Skeletal muscle tissue (tissue), 4 donors: ENCODE measurements around the gene ALDOC. TPM values are rescaled to one million over a fixed set of nuclear protein-coding genes. Genes with fewer than 3 reads are reported as not detected.

ENCODE experiments used
- H3K27ac ChIP-seq: one replicate; pipeline ENCODE4 v1.7.0; 2013; ENCODE audit warnings: mild to moderate bottlenecking, low read depth, low read length, inconsistent platforms
- H3K27me3 ChIP-seq, 3 donors: one replicate each; pipeline ENCODE4 v1.7.0; 2013; ENCODE audit warnings: low read length in 3 of 3; ENCODE audit not compliant: control insufficient read depth in 3 of 3, insufficient read depth in 3 of 3
- H3K36me3 ChIP-seq, 3 donors: one replicate each; pipeline ENCODE4 v1.7.0; 2013; ENCODE audit warnings: low read length in 3 of 3; ENCODE audit not compliant: control insufficient read depth in 3 of 3, insufficient read depth in 3 of 3
- H3K4me1 ChIP-seq, 3 donors: one replicate each; pipeline ENCODE4 v1.7.0; 2013; ENCODE audit warnings: low read length in 3 of 3, mild to moderate bottlenecking in 3 of 3; ENCODE audit not compliant: control insufficient read depth in 3 of 3, insufficient read depth in 3 of 3
- H3K4me3 ChIP-seq, 3 donors: one replicate each; pipeline ENCODE4 v1.7.0; 2013; ENCODE audit warnings: low read length in 3 of 3
- H3K9ac ChIP-seq, 3 donors: one replicate each; pipeline ENCODE4 v1.7.0; 2013; ENCODE audit warnings: low read length in 3 of 3, mild to moderate bottlenecking in 3 of 3, moderate library complexity in 2 of 3, low read depth in 1 of 3
- H3K9me3 ChIP-seq, 3 donors: one replicate each; pipeline ENCODE4 v1.7.0; 2013; ENCODE audit warnings: low read length in 3 of 3; ENCODE audit not compliant: control insufficient read depth in 3 of 3
- total RNA-seq: library from RNA; depleted of rRNA; stranded (reverse); fragments of >200 nt; gene quantifications from one replicate; pipeline ENCODE4 v1.2.3, GENCODE V29; 2014
- donor health status: Osteomylitis.

ALDOC gene
- total RNA-seq, 1 donor from 2014 or later = 4.7 TPM

DNA sequence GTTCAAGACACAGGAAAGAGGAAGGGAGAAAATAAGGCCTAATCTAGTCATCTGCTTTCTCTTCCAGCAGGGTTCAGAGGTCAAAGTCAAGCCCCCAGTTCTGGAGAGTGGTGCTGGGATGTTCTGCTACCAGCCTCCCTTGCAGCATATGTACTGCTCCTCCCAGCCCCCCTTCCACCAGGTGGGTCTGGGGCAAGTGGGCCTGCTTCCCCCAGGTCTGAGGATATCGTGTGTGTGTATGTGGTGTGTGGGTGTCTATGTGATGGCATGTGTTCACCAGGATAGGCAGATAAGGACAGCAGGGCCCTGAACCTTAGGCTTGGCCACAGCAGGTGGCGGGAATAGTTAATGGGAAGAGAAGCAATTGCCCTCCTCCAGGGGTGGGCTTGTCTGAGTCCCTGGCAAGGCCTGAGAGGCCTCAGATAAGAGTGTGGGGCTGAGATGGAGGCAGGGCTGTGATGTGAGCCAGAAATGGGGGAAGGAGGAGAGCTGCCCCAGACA lies 49.5 kb downstream of the ALDOC start:
- H3K4me3 ChIP-seq = no peak overlapping the region
- no peak overlapping the region for H3K27ac ChIP-seq
- H3K4me1 ChIP-seq = no peaks in the 10 kb centered on the region
- peaks cover 0 to 9% (median 0%) of the 10 kb centered on the region in 3 donors for H3K27me3 ChIP-seq
- H3K9ac ChIP-seq = no peak overlapping the region
- H3K9me3 ChIP-seq = no peaks in the 10 kb centered on the region
- H3K36me3 ChIP-seq = no peaks in the 10 kb centered on the region

DNA sequence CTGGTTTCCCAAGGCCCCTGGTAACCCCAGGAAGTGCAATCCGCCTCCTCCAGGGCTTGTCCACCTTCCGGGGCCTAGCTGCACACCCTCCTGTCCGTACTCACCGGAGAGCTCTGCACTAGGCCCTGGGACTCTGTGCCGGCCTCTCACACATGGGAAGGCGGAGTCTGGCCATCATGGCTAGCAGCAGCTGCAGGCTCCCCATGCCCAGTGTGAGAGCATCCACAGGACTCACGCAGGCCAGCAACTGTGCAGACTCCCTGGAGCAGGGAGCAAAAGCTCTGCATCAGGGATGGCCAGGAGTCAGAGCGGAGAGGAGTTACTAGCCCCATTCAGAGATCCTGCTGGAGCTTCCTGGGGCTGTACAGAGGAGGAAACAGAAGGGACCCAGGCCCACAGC lies 50.3 kb downstream of the ALDOC start:
- Histone ChIP-seq H3K27ac (no peak overlapping the region), H3K36me3 (no peaks in the 10 kb centered on the region), H3K27me3 (peaks cover 0 to 8% (median 0%) of the 10 kb centered on the region in 3 donors), H3K9ac (no peak overlapping the region), H3K9me3 (no peaks in the 10 kb centered on the region), H3K4me1 (no peaks in the 10 kb centered on the region), H3K4me3 (no peak overlapping the region)

DNA sequence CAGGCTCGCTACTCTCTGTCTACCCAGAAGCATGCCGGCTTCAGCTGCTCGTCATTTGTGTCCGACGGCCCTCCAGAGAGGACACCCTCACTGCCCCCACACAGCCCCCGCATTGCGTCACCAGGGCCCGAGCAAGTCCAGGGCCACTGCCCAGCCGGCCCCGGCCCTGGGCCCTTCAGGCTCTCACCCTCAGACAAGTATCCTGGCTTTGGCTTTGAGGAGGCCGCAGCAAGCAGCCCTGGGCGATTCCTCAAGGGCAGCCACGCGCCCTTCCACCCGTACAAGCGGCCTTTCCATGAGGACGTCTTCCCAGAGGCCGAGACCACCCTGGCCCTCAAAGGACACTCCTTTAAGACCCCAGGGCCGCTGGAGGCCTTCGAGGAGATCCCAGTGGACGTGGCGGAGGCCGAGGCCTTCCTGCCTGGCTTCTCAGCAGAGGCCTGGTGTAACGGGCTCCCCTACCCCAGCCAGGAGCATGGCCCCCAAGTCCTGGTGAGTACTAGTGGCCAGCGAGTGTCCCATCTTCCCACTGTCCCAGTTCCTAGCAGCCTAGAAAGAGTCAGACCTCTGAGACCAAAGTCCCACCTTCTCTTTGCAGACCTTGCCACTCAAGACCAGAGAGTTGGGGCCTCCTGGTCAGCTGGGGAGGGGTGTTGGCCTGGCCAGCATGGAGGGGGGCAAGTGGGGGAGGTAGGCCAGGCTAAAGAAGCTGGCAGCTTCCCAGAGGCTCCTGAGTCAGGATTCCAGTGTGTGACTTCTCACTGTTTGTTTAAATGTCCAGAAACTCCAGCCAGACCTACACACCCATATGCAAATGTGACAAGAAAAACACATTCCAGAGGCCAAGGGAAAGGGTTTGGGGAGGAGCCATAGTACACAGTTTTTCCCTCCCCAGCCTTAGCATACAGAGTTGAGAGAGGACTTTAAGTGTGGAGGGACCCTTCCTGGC lies 51.9 kb downstream of the ALDOC start:
- H3K9ac ChIP-seq = no peak overlapping the region
- H3K36me3 ChIP-seq = no peaks in the 10 kb centered on the region
- H3K4me1 ChIP-seq = no peaks in the 10 kb centered on the region
- no peak overlapping the region for H3K27ac ChIP-seq
- no peaks in the 10 kb centered on the region for H3K27me3 ChIP-seq
- H3K4me3 ChIP-seq = no peak overlapping the region
- no peaks in the 10 kb centered on the region for H3K9me3 ChIP-seq

DNA sequence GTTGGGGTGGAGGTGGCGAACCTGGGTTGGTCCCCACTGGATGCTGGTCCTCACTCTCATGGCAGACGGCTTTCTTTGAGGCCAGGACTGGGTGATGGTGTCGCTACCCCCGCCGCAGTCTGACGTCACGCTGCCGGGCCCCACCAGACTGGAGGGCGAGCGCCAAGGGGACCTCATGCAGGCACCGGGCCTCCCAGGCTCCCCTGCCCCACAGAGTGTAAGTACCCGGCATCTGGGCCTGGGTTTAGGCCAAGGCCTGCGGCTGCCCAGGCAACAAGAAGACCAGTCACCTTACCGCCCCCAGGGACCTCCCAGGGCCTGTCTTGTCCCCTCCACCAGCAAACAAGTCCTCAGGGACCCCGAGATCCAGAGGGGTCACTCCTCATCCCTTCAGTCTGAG lies 52.8 kb downstream of the ALDOC start:
- H3K27me3 ChIP-seq = no peaks in the 10 kb centered on the region
- H3K36me3 ChIP-seq = no peaks in the 10 kb centered on the region
- no peak overlapping the region for H3K4me3 ChIP-seq
- H3K4me1 ChIP-seq = no peaks in the 10 kb centered on the region
- H3K9me3 ChIP-seq = no peaks in the 10 kb centered on the region
- no peak overlapping the region for H3K27ac ChIP-seq
- no peak overlapping the region for H3K9ac ChIP-seq

DNA sequence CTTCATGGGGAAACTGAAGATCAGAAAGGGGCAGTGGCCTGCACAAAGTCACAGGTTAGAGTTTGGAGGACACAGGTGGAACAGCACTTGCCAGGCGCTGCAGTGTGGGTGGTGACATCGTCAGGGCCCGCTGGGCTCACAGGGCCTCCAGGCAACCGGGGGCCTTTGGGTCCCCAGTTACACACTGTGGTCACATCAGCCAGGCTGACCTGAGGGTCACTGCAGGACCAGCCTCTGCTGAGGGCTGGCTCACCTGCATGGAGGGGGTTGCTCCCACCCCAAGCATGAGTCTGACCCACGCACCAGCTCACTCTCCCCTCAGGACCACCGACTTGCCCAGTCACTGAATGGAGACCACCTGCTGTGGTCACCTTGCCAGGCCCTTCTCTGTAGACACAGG lies 53.5 kb downstream of the ALDOC start:
- H3K27me3 ChIP-seq = peaks cover 0 to 4% (median 0%) of the 10 kb centered on the region in 3 donors
- no peaks in the 10 kb centered on the region for H3K4me1 ChIP-seq
- H3K27ac ChIP-seq = no peak overlapping the region
- H3K9ac ChIP-seq = no peak overlapping the region
- no peaks in the 10 kb centered on the region for H3K9me3 ChIP-seq
- H3K36me3 ChIP-seq = no peaks in the 10 kb centered on the region
- no peak overlapping the region for H3K4me3 ChIP-seq

Other genes with a start within 250 kb of the ALDOC start
- gene IFT20, start 241.4 kb downstream of the ALDOC start, total RNA-seq = 19.8 TPM
- gene TNFAIP1, start 241.1 kb downstream of the ALDOC start, total RNA-seq = 18.8 TPM
- 44.4 TPM for gene POLDIP2, start 219.4 kb downstream of the ALDOC start, total RNA-seq
- gene SEBOX, start 211.7 kb downstream of the ALDOC start, total RNA-seq = not detected
- 0.52 TPM for gene VTN, start 206.6 kb downstream of the ALDOC start, total RNA-seq
- 5.7 TPM for gene SARM1, start 205.2 kb downstream of the ALDOC start, total RNA-seq
- 4.7 TPM for gene SLC46A1, start 170.7 kb downstream of the ALDOC start, total RNA-seq
- not detected for gene SLC13A2, start 103.3 kb downstream of the ALDOC start, total RNA-seq
- not detected for gene FOXN1, start 70.5 kb downstream of the ALDOC start, total RNA-seq
- gene UNC119, start 24.3 kb downstream of the ALDOC start, total RNA-seq = 5.7 TPM
- 19.3 TPM for gene PIGS, start 5.4 kb downstream of the ALDOC start, total RNA-seq
- 5.7 TPM for gene SPAG5, start 22.1 kb upstream of the ALDOC start, total RNA-seq
- gene RSKR, start 37.3 kb upstream of the ALDOC start, total RNA-seq = 3.7 TPM
- gene BLTP2, start 68.3 kb upstream of the ALDOC start, total RNA-seq = 80.4 TPM
- 41.2 TPM for gene SDF2, start 85.0 kb upstream of the ALDOC start, total RNA-seq
- 36.5 TPM for gene SUPT6H, start 85.3 kb upstream of the ALDOC start, total RNA-seq
- 0.52 TPM for gene PROCA1, start 135.0 kb upstream of the ALDOC start, total RNA-seq
- gene RAB34, start 141.0 kb upstream of the ALDOC start, total RNA-seq = 44.9 TPM
- 880 TPM for gene RPL23A, start 143.1 kb upstream of the ALDOC start, total RNA-seq
- 1.6 TPM for gene TLCD1, start 149.3 kb upstream of the ALDOC start, total RNA-seq
- gene NEK8, start 151.9 kb upstream of the ALDOC start, total RNA-seq = 0.52 TPM
- gene TRAF4, start 167.1 kb upstream of the ALDOC start, total RNA-seq = 26.1 TPM